ENCODE results near the gene NFYB.

DNA sequence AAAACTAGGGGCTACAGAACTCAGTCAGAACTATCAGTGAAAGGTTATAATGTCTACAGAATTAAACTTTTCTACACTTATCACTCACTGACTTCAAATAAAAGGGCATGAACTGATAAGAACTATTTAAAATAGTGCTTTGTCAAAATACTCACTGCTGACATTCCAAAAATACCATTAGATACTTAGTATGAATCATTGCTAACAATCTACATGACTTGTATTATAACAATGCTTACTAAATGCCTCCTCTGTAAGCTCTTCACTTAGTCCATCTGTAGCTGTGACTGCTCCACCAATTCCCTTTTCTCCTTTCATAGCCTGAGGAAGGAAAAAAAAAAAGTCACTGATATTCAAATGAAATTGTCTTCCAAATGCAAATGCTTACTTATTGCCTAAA, 17.0 kb downstream of the NFYB start:
- TF ChIP-seq, protein P1, sequence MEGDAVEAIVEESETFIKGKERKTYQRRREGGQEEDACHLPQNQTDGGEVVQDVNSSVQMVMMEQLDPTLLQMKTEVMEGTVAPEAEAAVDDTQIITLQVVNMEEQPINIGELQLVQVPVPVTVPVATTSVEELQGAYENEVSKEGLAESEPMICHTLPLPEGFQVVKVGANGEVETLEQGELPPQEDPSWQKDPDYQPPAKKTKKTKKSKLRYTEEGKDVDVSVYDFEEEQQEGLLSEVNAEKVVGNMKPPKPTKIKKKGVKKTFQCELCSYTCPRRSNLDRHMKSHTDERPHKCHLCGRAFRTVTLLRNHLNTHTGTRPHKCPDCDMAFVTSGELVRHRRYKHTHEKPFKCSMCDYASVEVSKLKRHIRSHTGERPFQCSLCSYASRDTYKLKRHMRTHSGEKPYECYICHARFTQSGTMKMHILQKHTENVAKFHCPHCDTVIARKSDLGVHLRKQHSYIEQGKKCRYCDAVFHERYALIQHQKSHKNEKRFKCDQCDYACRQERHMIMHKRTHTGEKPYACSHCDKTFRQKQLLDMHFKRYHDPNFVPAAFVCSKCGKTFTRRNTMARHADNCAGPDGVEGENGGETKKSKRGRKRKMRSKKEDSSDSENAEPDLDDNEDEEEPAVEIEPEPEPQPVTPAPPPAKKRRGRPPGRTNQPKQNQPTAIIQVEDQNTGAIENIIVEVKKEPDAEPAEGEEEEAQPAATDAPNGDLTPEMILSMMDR (IDR thresholded peaks at IDR 0.05; ENCODE audit: extremely low read depth in 1 of 2, insufficient read depth in 1 of 2, low read depth in 1 of 2, low read length in 2 of 2): no peak
- no peak for TF ChIP-seq POLR2A (IDR thresholded peaks at IDR 0.05; ENCODE audit: low read depth, low read length)

Measured in endothelial cell of umbilical vein (primary cell).